NB4 (cell line): ENCODE results near the gene VPS37D.

Experiments used
- DNase-seq: peaks from one replicate; pipeline ENCODE4 v3.0.0; 2010; ENCODE audit warnings: low read depth
- H3K4me3 ChIP-seq: one replicate; pipeline ENCODE4 v1.5.1; 2011; ENCODE audit warnings: mild to moderate bottlenecking, low read depth, low read length, moderate library complexity
- MYC ChIP-seq: IDR thresholded peaks from 2 replicates; pipeline ENCODE4 v1.6.1; 2011; ENCODE audit warnings: low read depth, low read length
- POLR2A ChIP-seq: IDR thresholded peaks from 2 replicates; pipeline ENCODE4 v1.6.1; 2011; ENCODE audit warnings: mild to moderate bottlenecking; ENCODE audit not compliant: insufficient read length; ENCODE audit errors: extremely low read depth
- TF ChIP-seq, protein P1 (sequence below): IDR thresholded peaks from one replicate; pipeline ENCODE4 v1.5.1; 2012; ENCODE audit warnings: low read depth, low read length
- TF ChIP-seq, protein P2 (sequence below): IDR thresholded peaks from 2 replicates; pipeline ENCODE4 v1.6.1; 2011; ENCODE audit warnings: low read depth, low read length

The VPS37D gene

DNA sequence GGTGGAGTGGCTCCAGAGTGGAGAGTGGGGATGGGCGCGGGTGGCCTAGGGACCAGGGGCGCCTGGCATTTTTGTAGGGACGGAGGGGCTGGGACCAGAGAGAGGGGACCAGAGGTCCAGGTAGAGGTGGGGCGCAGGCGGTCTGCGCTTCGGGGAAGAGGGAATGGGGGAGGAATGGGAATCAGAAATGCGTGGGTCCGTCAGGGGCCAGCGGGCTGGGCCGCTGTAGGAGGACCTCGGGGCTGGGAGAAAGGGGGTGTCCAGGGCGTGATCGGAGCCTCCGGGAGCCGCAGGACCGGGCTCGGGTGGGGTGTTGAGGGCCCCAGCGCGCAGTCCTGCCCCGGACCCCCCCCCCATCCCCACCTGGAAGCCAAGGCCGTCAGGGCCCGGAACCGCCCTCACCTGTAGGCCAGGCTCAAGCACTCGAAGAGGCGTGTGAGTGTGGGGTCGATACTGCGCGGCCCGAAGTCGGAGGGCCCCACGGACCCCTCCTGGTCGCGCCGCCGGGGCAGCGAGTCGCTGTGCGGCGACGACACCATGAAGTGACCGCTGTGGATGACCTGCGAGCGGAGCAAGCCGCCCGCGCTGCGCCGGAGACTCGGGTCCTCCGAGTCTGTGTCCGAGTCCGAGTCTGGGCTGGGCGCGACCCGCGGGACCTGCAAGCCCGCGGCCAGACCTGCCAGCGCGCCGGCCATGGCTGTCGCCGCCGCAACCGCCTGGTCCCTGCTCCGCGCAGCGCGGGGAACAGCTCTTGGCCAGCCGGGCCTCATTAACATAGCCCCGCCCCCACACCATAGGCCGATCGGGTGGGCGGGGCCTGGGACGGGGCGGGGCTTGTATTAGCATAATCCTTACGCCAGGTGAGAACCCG lies 43.6 kb upstream of the VPS37D start, which contains the start of gene MLXIPL:
TSS of gene MLXIPL (minus strand) at position 725 of the 871 bp plus-strand sequence. CDS start at position 695, 30 bp downstream.
- TF ChIP-seq POLR2A = no peak
- no peak for TF ChIP-seq MYC
- TF ChIP-seq, protein P1, sequence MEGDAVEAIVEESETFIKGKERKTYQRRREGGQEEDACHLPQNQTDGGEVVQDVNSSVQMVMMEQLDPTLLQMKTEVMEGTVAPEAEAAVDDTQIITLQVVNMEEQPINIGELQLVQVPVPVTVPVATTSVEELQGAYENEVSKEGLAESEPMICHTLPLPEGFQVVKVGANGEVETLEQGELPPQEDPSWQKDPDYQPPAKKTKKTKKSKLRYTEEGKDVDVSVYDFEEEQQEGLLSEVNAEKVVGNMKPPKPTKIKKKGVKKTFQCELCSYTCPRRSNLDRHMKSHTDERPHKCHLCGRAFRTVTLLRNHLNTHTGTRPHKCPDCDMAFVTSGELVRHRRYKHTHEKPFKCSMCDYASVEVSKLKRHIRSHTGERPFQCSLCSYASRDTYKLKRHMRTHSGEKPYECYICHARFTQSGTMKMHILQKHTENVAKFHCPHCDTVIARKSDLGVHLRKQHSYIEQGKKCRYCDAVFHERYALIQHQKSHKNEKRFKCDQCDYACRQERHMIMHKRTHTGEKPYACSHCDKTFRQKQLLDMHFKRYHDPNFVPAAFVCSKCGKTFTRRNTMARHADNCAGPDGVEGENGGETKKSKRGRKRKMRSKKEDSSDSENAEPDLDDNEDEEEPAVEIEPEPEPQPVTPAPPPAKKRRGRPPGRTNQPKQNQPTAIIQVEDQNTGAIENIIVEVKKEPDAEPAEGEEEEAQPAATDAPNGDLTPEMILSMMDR = no peak
- TF ChIP-seq, protein P2, sequence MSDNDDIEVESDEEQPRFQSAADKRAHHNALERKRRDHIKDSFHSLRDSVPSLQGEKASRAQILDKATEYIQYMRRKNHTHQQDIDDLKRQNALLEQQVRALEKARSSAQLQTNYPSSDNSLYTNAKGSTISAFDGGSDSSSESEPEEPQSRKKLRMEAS = no peak
- H3K4me3 ChIP-seq = no peak within 1 kb of the TSS
- no peak for DNase-seq

DNA sequence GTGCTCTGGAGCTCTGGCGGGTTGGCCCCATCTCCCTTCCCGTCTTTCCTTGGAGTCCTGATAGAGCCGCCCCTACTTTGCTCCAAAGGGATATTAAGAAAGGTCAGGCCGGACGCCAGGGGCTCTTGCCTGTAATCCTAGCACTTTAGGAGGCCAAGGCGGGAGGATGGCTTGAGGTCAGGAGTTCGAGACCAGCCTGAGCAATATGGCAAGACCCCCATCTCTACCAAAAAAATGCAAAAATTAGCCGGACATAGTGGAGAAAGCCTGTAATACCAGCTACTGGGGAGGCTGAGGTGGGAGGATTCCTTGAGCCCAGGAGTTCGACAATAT lies 43.0 kb upstream of the VPS37D start:
- no peak for DNase-seq
- no peak overlapping the region for H3K4me3 ChIP-seq
- TF ChIP-seq POLR2A = no peak
- TF ChIP-seq MYC = no peak
- TF ChIP-seq, protein P1 = no peak
- TF ChIP-seq, protein P2 = no peak

DNA sequence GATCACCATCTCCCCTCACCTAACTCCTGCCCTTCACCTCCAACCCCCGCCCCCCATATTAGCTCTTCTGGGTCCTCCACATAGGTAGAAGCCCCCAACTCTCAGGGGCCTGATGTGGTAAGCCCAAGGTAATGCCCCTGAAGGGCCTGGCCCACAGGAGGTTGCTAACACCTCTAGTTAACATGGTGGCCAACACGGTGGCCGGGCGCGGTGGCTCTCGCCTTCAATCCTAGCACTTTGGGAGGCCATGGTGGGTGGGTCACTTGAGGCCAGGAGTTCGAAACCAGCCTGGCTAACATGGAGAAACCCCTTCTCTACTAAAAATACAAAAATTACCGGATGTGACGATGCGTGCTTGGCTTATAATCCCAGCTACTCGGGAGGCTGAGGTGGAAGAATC lies 42.4 kb upstream of the VPS37D start:
- TF ChIP-seq, protein P1 = no peak
- TF ChIP-seq, protein P2 = no peak
- TF ChIP-seq POLR2A (no peak), MYC (no peak)
- no peak overlapping the region for H3K4me3 ChIP-seq
- DNase-seq = no peak

DNA sequence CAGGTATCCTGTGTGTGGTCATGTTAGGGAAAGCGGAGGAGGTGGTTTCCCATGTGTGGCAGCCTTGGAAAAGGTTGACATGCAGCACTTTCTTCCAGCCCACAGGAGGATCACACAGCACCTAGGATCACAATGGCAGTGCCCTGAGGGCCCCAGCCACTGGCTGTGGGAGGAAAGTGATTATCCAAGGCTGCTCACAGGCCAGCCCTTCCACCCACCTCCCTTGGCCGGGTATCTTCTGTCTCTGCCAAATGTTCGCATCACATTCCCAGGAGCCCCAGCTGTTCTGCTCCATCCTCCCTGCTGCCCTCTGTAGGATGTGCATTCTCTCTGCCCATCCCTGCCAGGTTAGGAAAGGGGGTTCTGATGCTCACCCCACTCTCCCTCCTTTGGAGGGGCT lies 40.8 kb upstream of the VPS37D start:
- H3K4me3 ChIP-seq = no peak overlapping the region
- TF ChIP-seq, protein P2 = no peak
- TF ChIP-seq, protein P1 = no peak
- TF ChIP-seq MYC = no peak
- TF ChIP-seq POLR2A = no peak
- no peak for DNase-seq

DNA sequence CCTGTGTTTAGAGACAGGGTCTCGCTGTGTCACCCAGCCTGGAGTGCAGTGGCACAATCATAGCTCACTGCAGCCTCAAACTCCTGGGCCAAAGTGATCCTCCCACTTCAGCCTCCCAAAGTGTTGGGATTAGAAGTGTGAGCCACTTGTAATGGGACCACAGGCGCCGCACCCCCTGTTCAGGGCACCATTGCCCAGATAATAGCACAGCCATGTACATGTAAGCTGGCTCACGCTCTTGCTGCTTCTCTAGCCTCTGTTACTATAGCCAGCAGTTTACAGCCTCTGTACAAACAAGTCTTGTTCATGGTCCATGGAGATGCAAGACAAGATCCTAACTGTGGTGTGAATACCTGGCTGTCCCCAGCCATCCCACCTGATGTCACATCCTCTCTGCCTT lies 39.1 kb upstream of the VPS37D start:
- TF ChIP-seq, protein P1 = no peak
- TF ChIP-seq, protein P2 = no peak
- no peak for TF ChIP-seq POLR2A
- no peak for TF ChIP-seq MYC
- no peak for DNase-seq
- no peak overlapping the region for H3K4me3 ChIP-seq
